DMS79 treated with DMSO at 0.1 percent for 48 hours (cell line): ENCODE measurements around the gene PUS1.

Experiments used
- DNase-seq: peaks from one replicate; lab custom pipeline; 2025; lab: John Stamatoyannopoulos, UW

The PUS1 gene

GRCh38 chr12:131990066-131990979 lies 61.2 kb downstream of the PUS1 start:
- DNase-seq = no peak

- DNase-seq = no peak
Observed at GRCh38 chr12:131990980-131991305, 61.9 kb downstream of the PUS1 start.

DNA sequence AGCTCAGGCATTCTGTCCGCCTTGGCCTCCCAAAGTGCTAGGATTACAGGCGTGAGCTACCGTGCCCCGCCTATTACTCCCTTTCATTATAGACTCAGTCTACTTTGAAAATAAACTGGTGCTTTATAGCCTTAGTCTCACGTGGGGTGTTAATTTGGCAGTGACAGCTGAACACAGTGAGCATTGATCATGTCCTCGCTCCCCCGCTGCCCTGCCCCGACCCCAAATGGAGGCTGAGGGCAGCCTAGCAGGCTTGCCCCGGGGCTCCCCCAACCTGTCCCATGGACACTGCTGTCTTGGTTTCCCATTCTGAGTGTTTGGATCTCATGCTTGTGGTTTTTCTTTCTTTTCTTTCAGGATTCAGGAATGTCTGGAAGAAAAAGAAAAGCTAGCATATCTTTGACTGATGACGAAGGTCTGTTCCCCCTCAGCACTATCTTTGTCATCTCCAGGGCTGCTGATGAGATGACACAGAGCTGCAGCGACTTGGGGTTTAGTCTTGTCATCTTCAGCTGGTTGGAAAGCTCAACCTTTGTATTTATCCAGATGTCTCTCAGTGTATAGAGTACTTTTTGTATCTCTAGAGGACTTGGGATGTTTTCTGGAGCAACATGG lies 62.8 kb downstream of the PUS1 start:
- DNase-seq = no peak

DNA sequence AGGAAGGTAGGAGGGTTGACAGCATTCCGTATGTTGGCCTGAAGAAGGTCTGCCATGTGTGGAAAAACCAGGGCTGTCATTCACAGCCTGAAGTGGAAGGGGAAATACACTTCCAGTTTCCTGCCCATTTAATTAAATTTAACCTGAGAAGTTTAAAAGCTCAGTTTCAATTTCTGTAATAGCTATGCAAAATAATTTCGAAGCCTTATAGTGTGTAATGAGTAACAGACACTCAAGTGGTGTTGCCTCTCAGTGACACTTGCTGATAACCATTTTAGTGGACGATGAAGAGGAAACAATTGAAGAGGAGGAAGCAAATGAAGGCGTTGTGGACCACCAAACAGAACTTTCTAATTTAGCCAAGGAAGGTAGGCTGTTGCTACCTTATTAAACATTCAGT lies 65.5 kb downstream of the PUS1 start:
- DNase-seq = no peak
